MM.1S (cell line): ENCODE measurements around the gene ADGRD1.

ENCODE experiments used
- EZH2 ChIP-seq: fragments of 300-600 bp; sonication (generic); optimal IDR thresholded peaks from 2 replicates; pipeline ENCODE3; 2017; ENCODE audit warnings: low read depth, mild to moderate bottlenecking, antibody characterized with exemption, low read length, mixed read lengths
- EZH2phosphoT487 ChIP-seq: fragments of 300-600 bp; sonication (generic); IDR thresholded peaks from 2 replicates; pipeline ENCODE4 v1.6.1; 2018; ENCODE audit warnings: antibody characterized with exemption, low read length

- no peak for TF ChIP-seq EZH2phosphoT487
- TF ChIP-seq EZH2, result no peak
These were observed 47.8 kb downstream of the ADGRD1 start for GRCh38 chr12:131001493-131001892.
